Endodermal cell (in vitro differentiated cells): ENCODE results near the gene PPM1A. TPM values are rescaled to one million over a fixed set of nuclear protein-coding genes. Genes with fewer than 3 reads are reported as not detected.

ENCODE experiments used
- DNase-seq: peaks from one replicate; pipeline ENCODE4 v3.0.0-alpha.2; 2017
- H3K27ac ChIP-seq: 2 replicates; pipeline ENCODE4 v1.5.1; 2013; ENCODE audit warnings: mild to moderate bottlenecking, low read depth, low read length, moderate library complexity
- H3K27me3 ChIP-seq: 2 replicates; pipeline ENCODE4 v1.6.1; 2013; ENCODE audit warnings: mild to moderate bottlenecking, low read length, moderate library complexity; ENCODE audit not compliant: insufficient read depth, control insufficient read depth, poor library complexity, severe bottlenecking
- H3K36me3 ChIP-seq: 2 replicates; pipeline ENCODE4 v1.7.0; 2013; ENCODE audit warnings: mild to moderate bottlenecking, low read length, moderate library complexity; ENCODE audit not compliant: control insufficient read depth, insufficient read depth
- H3K4me1 ChIP-seq: one replicate; pipeline ENCODE4 v1.7.0; 2013; ENCODE audit warnings: low read length; ENCODE audit not compliant: control insufficient read depth, insufficient read depth
- H3K4me3 ChIP-seq: 2 replicates; pipeline ENCODE4 v1.5.1; 2013; ENCODE audit warnings: mild to moderate bottlenecking, low read length, moderate library complexity
- H3K9ac ChIP-seq: 2 replicates; pipeline ENCODE4 v1.6.1; 2013; ENCODE audit warnings: mild to moderate bottlenecking, low read length, moderate library complexity; ENCODE audit not compliant: poor library complexity, severe bottlenecking; ENCODE audit errors: extremely low read depth
- H3K9me3 ChIP-seq: 2 replicates; pipeline ENCODE4 v1.6.1; 2013; ENCODE audit warnings: mild to moderate bottlenecking, low read length, moderate library complexity; ENCODE audit not compliant: control insufficient read depth
- H3K27ac Mint-ChIP-seq: 2 replicates; pipeline ENCODE4 v1.8.0; 2020; ENCODE audit warnings: mixed read lengths
- H3K27me3 Mint-ChIP-seq: 2 replicates; pipeline ENCODE4 v1.8.0; 2021; ENCODE audit warnings: mild to moderate bottlenecking, mixed read lengths; ENCODE audit not compliant: insufficient read depth
- H3K36me3 Mint-ChIP-seq: 2 replicates; pipeline ENCODE4 v1.8.0; 2020; ENCODE audit warnings: low read depth, mixed read lengths
- H3K4me1 Mint-ChIP-seq: 2 replicates; pipeline ENCODE4 v1.8.0; 2020; ENCODE audit warnings: mixed read lengths
- H3K4me3 Mint-ChIP-seq: 2 replicates; pipeline ENCODE4 v1.8.0; 2020; ENCODE audit warnings: mild to moderate bottlenecking, moderate library complexity, mixed read lengths
- H3K9me3 Mint-ChIP-seq: 2 replicates; pipeline ENCODE4 v1.8.0; 2020; ENCODE audit warnings: mild to moderate bottlenecking, mixed read lengths
- WGBS, 2 experiments: methylation state at CpG; one replicate each; pipeline versions ENCODE4 v1.1.5 to v1.1.7; 2013; ENCODE audit warnings: missing lambda C conversion rate in 2 of 2, mixed read lengths in 1 of 2; ENCODE audit not compliant: insufficient coverage in 1 of 2, insufficient read length in 1 of 2; 5-methylcytosine and 5-hydroxymethylcytosine counted together
- total RNA-seq, 2 donors: library from RNA; stranded (reverse); fragmentation: NEBNext Ultra II Directional in 1 of 2; extraction: Animal tissue kit (Norgen Biotek cat#: 25700) in 1 of 2; gene quantifications; 2 replicates in 1 of 2; 3 replicates in 1 of 2; pipeline ENCODE4 v1.2.1, GENCODE V29; 2021
- TF ChIP-seq, protein P1 (sequence below): fragments of 200-600 bp; sonication (generic); conservative IDR thresholded peaks from 2 replicates; pipeline ENCODE4 v1.5.0; 2021; ENCODE audit warnings: antibody characterized with exemption, mild to moderate bottlenecking

Gene PPM1A
- total RNA-seq, 2 donors from 2014 or later = 38.9 to 42.9 TPM

DNA sequence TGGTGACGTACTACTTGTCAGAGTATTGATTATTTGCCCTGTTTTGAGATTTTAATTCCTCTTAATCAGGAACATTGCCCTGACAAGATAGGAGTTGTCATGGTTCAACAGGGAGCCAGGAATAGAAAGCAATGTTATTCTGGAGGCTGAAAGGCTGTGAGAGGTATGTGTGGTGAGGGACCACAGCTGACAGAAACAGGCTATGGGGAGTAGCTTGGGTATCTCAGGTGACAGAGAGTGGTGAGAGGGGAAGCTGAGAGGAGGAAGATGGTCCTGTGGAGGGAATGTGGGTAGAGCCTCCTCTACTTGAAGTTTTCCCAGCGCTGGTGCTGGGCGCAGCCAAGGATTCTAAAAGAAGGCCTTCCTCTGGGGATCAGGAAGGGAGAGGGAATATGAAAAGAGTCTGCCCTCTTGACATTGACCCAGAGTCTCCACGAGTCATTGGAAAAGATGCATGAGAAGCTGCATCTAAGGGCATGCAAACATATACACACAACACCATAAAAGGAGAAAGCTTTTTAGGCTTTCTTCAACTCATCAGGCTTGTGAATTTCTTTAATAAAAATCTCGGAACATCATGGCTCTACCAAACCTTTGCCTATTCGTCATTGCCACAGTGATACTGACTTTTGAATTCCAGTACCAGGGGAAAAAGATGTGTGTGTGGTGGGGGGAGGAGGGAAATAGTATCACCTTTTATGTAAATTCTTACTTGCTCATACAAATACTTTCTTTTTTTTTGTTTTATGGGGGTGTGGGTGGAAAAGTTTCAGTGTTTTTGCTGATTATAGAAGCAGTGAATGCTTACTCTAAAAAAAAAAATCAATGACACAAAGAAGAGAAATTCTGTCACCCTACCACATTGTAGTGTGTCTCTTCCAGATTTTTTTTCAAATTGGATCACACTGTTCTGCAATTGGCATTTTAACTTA is 43.9 kb upstream of the PPM1A start:
- peaks cover 6% of the 10 kb centered on the region for H3K9me3 Mint-ChIP-seq
- H3K9ac ChIP-seq = no peak overlapping the region
- no peak overlapping the region for H3K4me3 Mint-ChIP-seq
- no peak overlapping the region for H3K27ac ChIP-seq
- DNase-seq = no peak
- no peaks in the 10 kb centered on the region for H3K27me3 ChIP-seq
- H3K9me3 ChIP-seq = peaks cover 3% of the 10 kb centered on the region
- TF ChIP-seq, protein P1, sequence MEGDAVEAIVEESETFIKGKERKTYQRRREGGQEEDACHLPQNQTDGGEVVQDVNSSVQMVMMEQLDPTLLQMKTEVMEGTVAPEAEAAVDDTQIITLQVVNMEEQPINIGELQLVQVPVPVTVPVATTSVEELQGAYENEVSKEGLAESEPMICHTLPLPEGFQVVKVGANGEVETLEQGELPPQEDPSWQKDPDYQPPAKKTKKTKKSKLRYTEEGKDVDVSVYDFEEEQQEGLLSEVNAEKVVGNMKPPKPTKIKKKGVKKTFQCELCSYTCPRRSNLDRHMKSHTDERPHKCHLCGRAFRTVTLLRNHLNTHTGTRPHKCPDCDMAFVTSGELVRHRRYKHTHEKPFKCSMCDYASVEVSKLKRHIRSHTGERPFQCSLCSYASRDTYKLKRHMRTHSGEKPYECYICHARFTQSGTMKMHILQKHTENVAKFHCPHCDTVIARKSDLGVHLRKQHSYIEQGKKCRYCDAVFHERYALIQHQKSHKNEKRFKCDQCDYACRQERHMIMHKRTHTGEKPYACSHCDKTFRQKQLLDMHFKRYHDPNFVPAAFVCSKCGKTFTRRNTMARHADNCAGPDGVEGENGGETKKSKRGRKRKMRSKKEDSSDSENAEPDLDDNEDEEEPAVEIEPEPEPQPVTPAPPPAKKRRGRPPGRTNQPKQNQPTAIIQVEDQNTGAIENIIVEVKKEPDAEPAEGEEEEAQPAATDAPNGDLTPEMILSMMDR = no peak
- no peak overlapping the region for H3K27ac Mint-ChIP-seq
- no peaks in the 10 kb centered on the region for H3K36me3 ChIP-seq
- H3K4me1 Mint-ChIP-seq = peaks cover 16% of the 10 kb centered on the region
- H3K4me1 ChIP-seq = no peaks in the 10 kb centered on the region
- WGBS, 2 experiments = 81 to 84% methylated on average over 4 to 6 of the region's 6 CpGs
- H3K36me3 Mint-ChIP-seq = no peaks in the 10 kb centered on the region
- no peak overlapping the region for H3K4me3 ChIP-seq
- peaks cover 3% of the 10 kb centered on the region for H3K27me3 Mint-ChIP-seq

DNA sequence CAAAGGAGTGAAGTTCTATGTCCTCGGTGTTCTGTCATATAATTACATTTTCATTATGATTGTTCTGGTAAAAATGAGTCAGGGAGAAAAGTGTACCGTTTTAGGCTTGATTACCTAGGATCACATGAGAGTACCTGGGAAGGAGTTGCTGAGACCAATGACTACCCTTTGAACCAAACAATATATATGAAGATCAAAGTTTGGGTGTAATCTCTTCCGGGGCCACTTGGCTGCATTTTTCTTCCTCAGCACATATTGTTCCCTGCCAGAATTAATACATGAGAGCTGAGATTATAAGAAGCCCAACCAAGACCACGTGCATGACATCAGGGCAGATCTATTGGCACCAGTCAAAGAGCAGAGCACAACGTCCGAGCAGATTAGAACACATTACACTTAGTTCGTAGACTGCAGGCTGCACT is 42.8 kb upstream of the PPM1A start:
- Histone ChIP-seq H3K27me3 (no peaks in the 10 kb centered on the region), H3K9me3 (peaks cover 3% of the 10 kb centered on the region), H3K9ac (no peak overlapping the region), H3K4me1 (no peaks in the 10 kb centered on the region), H3K27ac (no peak overlapping the region), H3K4me3 (no peak overlapping the region), H3K36me3 (no peaks in the 10 kb centered on the region)
- Mint-ChIP-seq H3K4me3 (no peak overlapping the region), H3K9me3 (peaks cover 4% of the 10 kb centered on the region), H3K4me1 (peaks cover 16% of the 10 kb centered on the region), H3K36me3 (no peaks in the 10 kb centered on the region), H3K27ac (no peak overlapping the region), H3K27me3 (peaks cover 3% of the 10 kb centered on the region)
- DNase-seq = no peak
- TF ChIP-seq, protein P1 = no peak
- WGBS, 2 experiments = 94 to 96% methylated on average over 5 to 6 of the region's 7 CpGs

DNA sequence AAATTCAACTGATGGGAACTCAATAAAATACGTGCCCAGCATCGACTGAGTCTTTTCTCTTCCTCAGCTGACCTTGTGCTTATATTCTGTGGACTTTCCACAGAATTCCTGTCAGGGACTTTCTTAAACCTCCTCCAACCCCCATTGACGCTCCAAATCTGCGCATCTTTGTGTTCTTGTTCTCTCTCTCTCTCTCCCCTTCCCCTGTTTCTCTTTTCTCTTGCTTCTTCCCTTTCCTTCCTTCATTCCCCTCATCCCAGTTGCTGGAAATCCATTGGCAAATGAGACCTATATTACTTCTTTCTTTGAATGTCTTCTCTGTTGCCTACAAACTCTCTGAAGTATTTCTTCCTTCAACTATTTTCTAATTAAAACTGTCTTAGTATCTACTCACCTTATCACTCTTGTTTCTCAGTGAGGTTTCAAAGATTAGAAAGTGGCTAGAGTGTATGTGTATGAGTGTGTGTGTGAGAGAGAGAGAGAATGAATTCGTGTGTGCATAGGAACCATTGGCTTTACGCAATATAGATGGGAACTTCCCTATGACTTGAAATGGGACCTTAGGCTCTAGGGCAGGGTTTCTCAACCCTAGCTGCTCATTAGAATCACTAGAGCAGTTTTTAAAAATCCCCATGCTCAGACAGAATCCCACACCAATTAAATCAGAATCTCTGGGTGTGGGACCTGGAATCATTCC is 42.0 kb upstream of the PPM1A start:
- no peaks in the 10 kb centered on the region for H3K36me3 Mint-ChIP-seq
- TF ChIP-seq, protein P1 = no peak
- peaks cover 3% of the 10 kb centered on the region for H3K27me3 Mint-ChIP-seq
- no peak overlapping the region for H3K4me3 Mint-ChIP-seq
- no peak overlapping the region for H3K4me3 ChIP-seq
- peaks cover 16% of the 10 kb centered on the region for H3K4me1 Mint-ChIP-seq
- H3K27ac ChIP-seq = no peak overlapping the region
- no peaks in the 10 kb centered on the region for H3K4me1 ChIP-seq
- H3K27me3 ChIP-seq = no peaks in the 10 kb centered on the region
- 93 to 95% methylated on average over 5 to 6 of the region's 6 CpGs for WGBS, 2 experiments
- no peaks in the 10 kb centered on the region for H3K9me3 Mint-ChIP-seq
- no peak overlapping the region for H3K9ac ChIP-seq
- H3K27ac Mint-ChIP-seq = no peak overlapping the region
- no peaks in the 10 kb centered on the region for H3K36me3 ChIP-seq
- H3K9me3 ChIP-seq = no peaks in the 10 kb centered on the region
- DNase-seq = no peak
